Measurements from ENCODE around the gene SLC1A1.

SLC1A1 gene

DNA sequence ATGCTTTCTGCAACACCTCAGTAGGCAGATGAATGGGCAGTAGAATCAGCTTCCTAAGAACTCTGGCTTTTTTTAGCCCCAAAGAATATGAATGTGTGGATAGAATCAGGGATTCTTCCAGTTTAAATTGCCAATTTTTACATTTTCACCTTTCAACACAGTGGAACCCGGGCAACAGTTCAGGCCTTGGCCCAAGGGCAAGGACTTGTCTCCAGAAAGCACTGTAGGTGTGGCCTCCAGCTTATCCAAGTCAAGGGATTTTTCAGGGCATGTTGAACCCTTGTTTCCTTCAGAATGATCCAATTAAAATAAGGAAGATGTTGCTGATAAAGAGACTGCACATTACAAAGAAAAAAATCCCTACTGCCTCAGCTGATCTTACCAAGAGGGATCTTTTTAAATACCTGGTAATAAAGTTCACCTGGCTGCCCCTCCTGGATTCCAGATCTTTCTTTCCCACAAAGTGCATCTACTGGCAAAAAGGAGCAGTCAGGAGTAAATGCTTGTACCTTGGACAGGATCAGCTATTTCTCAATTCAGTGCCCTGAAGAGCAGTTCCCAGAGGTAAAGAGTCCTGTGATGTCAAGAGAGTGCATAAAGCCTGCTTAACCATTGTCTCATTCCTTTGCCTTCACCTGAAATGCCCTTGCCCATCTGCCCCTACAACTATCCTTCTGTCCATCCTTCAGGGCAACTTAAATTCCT lies 91.7 kb downstream of the SLC1A1 start:
- DNase-seq = no peak

- DNase-seq = no peak
Measured at GRCh38 chr9:4583001-4583400, 92.7 kb downstream of the SLC1A1 start.

GRCh38 chr9:4584636-4585035 lies 94.4 kb downstream of the SLC1A1 start:
- no peak for DNase-seq

DNA sequence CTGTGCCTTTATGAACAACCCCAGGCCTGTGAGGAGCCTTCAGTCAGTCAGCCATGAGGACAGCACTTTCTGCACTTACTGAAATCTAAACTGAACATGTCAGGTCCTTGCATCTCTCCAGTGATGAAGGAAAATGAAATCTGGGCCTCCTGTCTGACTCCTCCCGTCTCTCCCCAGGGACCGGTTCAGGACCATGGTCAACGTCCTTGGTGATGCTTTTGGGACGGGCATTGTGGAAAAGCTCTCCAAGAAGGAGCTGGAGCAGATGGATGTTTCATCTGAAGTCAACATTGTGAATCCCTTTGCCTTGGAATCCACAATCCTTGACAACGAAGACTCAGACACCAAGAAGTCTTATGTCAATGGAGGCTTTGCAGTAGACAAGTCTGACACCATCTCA lies 94.9 kb downstream of the SLC1A1 start:
- no peak for DNase-seq

GRCh38 chr9:4588721-4589120 lies 98.5 kb downstream of the SLC1A1 start:
- DNase-seq = no peak

GRCh38 chr9:4590430-4591122 lies 100.3 kb downstream of the SLC1A1 start:
- DNase-seq = no peak

DNA sequence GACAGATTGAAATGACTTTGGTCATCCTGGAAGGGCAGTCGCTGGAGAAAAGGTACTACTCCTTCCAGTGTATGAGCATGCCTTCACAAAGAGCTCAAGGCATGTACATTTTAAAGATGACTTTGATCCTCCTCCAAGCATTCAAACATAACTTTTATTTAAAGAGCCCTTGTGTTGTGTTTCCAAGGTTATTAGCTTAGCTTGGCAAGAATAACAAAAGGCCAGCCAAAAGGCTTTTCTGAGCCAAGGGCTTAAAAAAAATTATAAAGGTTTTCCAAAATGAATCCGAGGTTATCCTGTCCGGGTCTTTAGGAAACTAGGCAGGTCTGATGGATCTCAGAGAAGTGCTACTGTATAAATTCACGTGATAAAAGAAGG lies 100.8 kb downstream of the SLC1A1 start:
- no peak for DNase-seq

- DNase-seq = no peak
Measured at GRCh38 chr9:4592295-4592694, 102.0 kb downstream of the SLC1A1 start.

DNA sequence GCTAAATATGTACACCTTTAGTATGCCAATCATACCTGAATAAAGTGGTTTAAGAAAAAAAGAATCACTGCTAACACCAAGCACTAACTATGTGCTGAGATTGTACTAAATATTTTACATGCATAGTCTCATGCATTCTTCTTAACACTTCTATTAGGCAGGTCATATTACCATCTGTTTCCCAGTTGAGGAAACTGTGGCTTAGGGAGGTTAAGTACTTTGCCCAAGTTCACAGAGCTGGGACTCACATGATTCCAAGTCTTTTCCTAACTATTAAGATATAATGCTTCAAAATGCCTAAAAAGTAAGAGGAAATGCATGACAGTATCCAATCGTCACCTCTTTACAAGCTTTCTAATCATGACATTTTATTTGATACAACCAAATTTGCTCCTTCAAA lies 102.6 kb downstream of the SLC1A1 start:
- DNase-seq = no peak

DNA sequence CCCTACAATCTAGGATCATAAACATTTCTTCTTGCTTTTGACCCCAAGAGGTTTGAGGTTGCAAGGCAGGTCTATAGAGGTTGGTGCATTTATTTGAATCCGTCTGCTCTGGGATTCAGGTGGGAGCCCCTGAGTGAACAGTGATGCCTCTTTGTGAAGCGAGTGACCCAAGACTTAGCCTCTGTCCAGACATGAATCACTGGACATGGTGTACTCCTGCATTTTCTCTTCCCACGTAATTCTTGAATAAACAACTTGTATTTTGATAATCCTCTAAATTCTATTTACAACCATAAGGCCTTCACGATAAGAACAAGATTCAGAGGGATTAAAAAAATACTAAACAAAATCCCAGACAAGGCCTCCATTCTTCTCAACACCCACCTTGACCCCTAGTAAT lies 104.3 kb downstream of the SLC1A1 start:
- no peak for DNase-seq

DNA sequence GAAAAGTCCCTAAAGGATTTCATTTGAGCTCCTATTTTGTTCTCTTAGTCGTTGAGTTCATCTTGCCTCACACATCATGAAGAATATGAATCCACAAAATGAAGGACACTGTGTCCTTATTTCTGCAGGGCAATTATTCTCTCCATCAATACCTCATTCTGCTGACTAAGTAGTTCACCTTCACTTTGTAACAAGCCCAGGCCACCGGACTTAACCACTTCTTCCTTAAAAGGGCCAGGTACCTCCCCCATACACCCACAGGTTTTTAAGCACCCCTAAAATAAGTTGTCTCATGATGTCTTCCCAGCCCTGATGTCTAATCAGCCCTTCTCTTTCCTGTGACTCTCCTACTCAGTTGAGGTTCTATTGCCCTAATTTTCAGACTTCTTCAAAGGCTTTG lies 104.7 kb downstream of the SLC1A1 start:
- no peak for DNase-seq

- DNase-seq = peak; percentile 69 to 71
Measured at GRCh38 chr9:4596165-4596922, 106.1 kb downstream of the SLC1A1 start.

- DNase-seq = no peak
Measured at GRCh38 chr9:4600368-4600767, 110.1 kb downstream of the SLC1A1 start.

DNA sequence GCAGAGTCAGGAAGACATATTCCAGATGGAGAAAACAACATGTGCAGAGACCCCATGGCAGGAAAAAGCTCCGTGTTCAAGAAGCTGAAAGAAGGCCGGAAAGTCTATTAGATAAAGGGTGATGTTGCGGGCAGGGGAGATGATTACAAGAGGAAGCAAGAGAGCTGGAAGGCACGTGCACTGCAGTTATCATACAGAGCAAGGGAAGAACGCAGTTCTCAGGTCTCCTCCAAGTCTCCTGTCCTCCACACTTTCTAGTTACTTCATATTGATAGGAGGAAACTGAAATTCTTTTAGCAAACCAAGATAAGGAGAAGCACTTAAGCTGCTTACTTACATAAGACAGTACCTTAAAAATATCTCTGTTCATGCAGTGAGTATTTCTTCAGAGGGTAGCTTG lies 113.6 kb downstream of the SLC1A1 start:
- DNase-seq = no peak

DNA sequence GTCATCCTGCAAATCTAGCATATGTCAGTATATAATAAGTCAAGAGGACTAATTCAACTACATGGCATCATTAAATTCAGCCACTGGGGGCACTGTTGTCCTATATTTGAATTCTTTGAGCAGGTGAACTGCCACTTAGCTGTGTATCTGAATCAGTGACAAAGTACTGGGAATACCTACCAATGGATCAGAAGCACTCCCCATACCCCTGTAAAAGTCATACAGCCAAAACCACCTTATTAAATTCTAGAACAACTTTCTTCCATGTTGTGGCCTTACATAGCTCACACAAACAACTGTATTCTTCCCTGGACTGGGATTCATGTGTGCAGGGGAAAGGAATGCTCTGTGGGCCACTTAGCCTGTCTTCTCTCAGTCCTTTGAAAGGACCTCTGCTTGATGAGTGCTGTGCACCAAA lies 114.4 kb downstream of the SLC1A1 start:
- DNase-seq = peak; percentile 65 to 84

- peak in 1 of 2 donors; percentile 53 for DNase-seq
Measured at GRCh38 chr9:4606033-4606432, 115.8 kb downstream of the SLC1A1 start.

GRCh38 chr9:4614627-4615026 lies 124.4 kb downstream of the SLC1A1 start:
- no peak for DNase-seq

DNA sequence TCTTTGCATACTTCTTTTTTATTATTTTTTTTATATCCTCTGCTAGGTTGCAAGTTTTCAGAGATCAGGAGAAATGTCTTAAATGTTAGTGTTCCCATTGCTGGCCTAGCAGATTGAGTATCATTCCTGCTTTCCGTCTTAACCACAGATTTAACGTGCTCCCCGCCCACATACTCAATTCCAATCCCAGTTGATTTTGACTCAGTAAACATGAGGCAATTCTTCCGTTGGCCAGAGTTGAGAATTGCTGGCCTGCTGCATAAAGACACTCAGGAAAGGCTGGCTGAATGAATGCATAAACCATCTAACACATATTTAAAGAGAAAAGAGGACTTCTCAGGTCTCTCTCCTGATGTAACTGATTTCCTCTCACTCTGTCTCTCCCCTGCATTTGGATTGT lies 125.0 kb downstream of the SLC1A1 start:
- no peak for DNase-seq

GRCh38 chr9:4615778-4616177 lies 125.5 kb downstream of the SLC1A1 start:
- DNase-seq = no peak

DNA sequence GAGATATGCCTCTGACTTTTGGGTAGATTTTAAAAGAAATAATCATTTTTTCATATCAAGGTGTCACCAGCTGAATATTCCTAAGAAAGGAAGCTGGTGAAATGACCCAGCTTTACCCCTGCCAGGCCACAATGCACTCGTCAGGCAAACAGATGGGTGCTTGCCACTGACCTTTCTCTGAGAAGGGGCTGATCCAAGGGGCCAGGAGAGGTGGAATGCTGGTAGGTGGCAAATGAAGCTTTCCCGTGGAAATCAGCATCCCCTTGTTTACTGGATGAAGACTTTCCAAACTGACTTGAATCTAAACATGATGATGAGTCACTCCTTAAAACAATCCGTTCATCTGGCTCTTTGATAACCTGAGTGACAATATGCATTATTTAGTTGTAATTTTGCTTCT lies 127.5 kb downstream of the SLC1A1 start:
- no peak for DNase-seq

DNA sequence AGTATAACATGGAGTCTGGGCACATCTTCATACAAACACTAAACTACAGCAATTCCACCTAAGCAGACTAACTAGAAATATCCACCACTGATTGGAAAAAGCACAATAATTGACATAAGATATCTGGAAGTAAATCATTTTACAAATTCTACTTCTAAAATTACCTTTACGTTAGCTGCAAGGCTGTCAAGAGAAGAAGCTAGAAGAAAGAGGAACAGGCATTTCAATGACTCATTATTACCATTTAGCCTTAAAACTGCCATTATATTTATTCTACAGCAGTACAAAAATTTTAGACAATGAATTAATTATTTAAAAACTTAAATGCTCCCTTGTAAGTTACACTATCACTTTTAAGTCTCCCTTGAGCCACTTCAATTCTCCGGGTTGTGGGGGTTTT lies 128.4 kb downstream of the SLC1A1 start:
- no peak for DNase-seq

- DNase-seq = peak in 1 of 2 donors; percentile 9
Measured at GRCh38 chr9:4620057-4620765, 129.9 kb downstream of the SLC1A1 start.

DNA sequence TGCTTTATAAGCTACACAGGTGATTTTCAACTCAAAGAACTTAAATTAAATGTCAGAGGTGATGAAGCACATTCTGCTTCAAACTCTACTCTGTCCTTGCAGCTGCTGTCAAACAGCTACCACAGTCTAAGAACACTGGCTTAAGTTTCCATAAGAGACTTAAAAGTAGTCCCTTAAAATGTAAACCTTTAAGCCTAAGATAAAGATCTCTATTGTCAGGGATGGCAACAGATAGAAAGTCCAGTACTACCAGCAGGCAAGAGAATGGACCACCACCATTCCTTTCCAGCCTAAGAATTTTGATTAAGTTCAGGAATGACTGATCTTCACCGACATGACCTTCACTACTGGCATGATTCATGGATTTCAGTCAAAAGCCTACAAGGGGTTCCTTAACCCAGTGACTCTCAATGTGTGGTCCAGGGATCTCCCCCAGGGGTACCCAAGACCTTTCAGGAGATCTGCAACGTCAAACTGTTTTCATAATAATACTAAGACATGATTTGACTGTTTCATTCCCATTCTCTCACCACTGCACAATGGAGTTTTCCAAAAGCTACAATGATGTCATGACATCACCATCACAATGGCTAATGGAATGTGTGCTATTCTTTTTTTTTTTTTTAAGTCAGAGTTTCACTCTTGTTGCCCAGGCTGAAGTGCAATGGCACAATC lies 130.8 kb downstream of the SLC1A1 start:
- no peak for DNase-seq
